GM10266 (cell line): ENCODE measurements around the gene OLFML2A.
A peak's percentile ranks its signal among the peaks of the same experiment; 100 is the strongest.
"Not testable (repeated sequence)": the region's sequence is repeated elsewhere in the genome, so short reads cannot be mapped to it uniquely, and the experiment has no call there.

ENCODE experiments used
- DNase-seq: peaks from one replicate; pipeline ENCODE4 v3.0.0; 2012; ENCODE audit errors: extremely low spot score
- CTCF ChIP-seq: IDR thresholded peaks from 2 replicates; pipeline ENCODE4 v1.5.1; 2012; ENCODE audit warnings: mild to moderate bottlenecking, low read depth; ENCODE audit not compliant: control insufficient read depth, insufficient read depth; ENCODE audit errors: missing control alignments

Gene OLFML2A

DNA sequence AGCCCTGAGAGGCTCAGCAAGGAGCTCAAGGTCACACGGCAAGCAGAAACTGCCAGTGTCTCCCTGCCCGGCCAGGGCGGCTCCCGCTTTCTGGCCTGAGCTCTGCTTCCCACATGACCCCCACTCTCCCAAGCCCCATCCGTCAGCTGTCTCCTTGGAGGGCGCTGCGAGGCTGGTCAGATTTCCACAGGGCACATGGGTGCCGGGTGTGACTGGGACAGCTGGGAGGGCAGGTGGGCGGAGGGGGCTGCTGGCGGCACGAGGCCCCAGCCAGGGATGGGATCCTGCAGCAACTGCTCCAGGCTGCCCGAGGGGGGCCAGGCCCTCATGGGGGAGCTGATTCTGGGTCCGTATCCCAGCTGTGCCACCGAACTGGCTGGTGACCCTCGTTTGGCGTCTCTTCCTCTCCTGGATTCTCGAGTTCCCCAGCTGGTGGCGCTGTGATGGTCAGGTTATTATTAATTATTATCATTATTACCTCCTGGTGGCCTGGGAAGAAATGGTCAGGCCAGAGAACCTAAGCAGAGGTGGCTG is 63.4 kb downstream of the OLFML2A start:
- peak; percentile 38 for TF ChIP-seq CTCF

DNA sequence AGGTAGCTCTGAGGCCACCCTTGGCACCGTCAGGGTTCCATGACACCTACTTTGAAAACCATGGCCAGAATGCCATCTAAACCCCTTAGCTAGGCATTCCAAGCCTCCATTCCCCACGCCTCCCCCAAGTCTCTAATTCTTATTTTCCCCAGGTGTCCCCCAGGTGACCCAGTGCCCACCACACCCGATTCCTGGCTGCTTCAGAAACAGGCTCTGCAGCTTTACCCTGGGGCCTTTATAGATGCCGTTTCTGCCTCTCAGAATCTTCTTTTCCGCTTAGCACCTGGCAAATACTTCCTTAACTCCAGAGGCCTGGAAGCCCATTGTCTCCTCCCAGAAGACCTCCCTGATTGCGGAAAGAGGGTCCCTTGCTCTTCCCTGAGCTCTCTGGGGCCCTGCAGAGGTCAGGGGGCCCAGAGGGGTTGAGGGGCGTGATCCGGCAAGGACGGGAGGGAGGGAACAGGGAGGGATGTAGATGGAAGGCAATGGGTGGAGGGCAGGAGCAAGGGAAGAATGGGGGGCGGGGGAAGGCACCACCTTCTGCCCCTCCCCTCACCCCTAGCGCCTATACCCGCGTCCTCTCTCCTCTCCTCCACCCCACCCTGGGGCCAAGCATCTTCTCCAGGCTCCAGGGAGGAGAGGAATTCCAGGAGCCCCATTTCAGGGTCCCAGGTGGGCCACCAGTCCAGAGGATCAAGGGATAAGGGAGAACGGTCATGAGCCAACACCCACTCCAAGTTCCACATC is 64.3 kb downstream of the OLFML2A start:
- DNase-seq: no peak

More for the DNA sequence above, 63.4 kb downstream of the OLFML2A start:
- peak; percentile 35 for DNase-seq

GRCh38 chr9:124843456-124844034 is 66.6 kb downstream of the OLFML2A start:
- TF ChIP-seq CTCF: no peak
- DNase-seq: no peak

More for the DNA sequence above, 64.3 kb downstream of the OLFML2A start:
- TF ChIP-seq CTCF: no peak

- no peak for TF ChIP-seq CTCF
- no peak for DNase-seq
Measured at GRCh38 chr9:124844291-124844690, 67.4 kb downstream of the OLFML2A start.

DNA sequence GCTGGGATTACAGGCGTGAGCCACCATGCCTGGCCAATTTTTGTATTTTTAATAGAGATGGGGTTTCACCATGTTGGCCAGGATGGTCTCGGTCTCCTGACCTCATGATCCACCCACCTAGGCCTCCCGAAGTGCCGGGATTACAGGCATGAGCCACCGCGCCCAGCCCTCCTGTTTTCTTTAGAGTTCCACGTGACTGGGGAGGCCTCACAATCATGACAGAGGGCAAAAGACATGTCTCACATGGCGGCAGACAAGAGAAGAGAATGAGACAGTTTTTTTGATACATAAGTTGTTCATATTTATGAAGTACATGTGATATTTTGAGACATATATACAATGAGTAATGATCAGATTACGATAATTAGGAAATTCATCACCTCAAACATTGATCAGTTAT is 69.5 kb downstream of the OLFML2A start:
- not testable (repeated sequence) for DNase-seq

DNA sequence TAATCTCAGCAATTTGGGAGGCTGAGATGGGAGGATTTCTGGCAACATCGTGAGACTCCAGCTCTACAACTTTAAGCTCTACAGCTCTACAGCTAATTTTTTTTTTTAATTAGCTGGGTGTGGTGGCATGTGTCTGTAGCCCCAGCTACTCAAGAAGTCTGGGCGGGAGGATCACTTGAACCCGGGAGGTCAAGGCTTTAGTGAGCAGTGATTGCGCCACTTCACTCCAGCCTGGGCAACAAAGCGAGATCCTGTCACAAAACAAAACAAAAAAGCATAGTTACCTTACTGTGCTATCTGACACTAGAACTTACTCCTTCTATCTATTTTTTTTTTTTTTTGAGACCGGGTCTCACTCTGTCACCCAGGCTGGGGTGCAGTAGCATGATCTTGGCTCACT is 70.0 kb downstream of the OLFML2A start:
- no peak for TF ChIP-seq CTCF
- DNase-seq: no peak

DNA sequence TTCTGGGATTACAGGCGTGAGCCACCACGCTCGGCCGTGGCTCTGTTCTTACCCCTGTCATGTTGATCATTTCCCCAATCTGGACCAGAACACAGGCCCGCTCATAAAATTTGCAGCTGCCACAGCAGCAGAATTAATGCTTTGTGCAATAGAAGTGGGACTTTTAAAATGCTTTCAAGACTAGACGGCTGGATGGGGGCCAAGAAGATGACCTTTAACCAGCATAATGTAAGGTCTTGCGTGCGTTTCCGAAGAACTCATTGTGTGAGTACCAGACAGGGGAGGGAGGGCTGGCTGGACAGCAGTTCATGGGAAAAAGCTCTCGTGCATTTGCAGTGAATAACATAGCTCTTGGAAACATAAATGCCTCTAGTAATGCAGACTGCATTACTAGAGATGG is 72.9 kb downstream of the OLFML2A start:
- DNase-seq: no peak
- TF ChIP-seq CTCF: no peak
